ENCODE results near the gene MAP3K5. TPM values are rescaled to one million over a fixed set of nuclear protein-coding genes. Genes with fewer than 3 reads are reported as not detected.

Gene MAP3K5
- total RNA-seq, 1 donor from 2014 or later, result 31.2 TPM

- H3K27me3 ChIP-seq, result no peaks in the 10 kb centered on the region
- no peak overlapping the region for H3K27ac ChIP-seq
- intact Hi-C loops (cut with DNase I), result no loop called here
- DNase-seq (ENCODE audit: extremely low spot score in 2 of 2), result no peak
- TF ChIP-seq CTCF (IDR thresholded peaks at IDR 0.05) (no peak), POLR2AphosphoS5 (IDR thresholded peaks at IDR 0.05; ENCODE audit: insufficient read depth in 1 of 2, low read depth in 1 of 2) (no peak), POLR2A (IDR thresholded peaks at IDR 0.05) (no peak)
- H3K36me3 ChIP-seq, result no peaks in the 10 kb centered on the region
- peaks cover 78% of the 10 kb centered on the region for H3K4me1 ChIP-seq
- H3K4me3 ChIP-seq, result no peak overlapping the region
- H3K9me3 ChIP-seq, result no peaks in the 10 kb centered on the region
These were observed 5.6 kb downstream of the MAP3K5 start for GRCh38 chr6:136786658-136787057.

GRCh38 chr6:136784910-136785746 lies 7.1 kb downstream of the MAP3K5 start:
- Histone ChIP-seq H3K4me3 (no peak overlapping the region), H3K36me3 (no peaks in the 10 kb centered on the region), H3K4me1 (peaks cover 76% of the 10 kb centered on the region), H3K9me3 (no peaks in the 10 kb centered on the region), H3K27ac (no peak overlapping the region), H3K27me3 (no peaks in the 10 kb centered on the region)
- intact Hi-C loops (cut with DNase I), result no loop called here
- DNase-seq (ENCODE audit: extremely low spot score in 2 of 2), result no peak
- TF ChIP-seq POLR2A (IDR thresholded peaks at IDR 0.05), result no peak

- Histone ChIP-seq H3K36me3 (no peaks in the 10 kb centered on the region), H3K4me1 (peaks cover 73% of the 10 kb centered on the region), H3K4me3 (no peak overlapping the region), H3K9me3 (no peaks in the 10 kb centered on the region), H3K27me3 (no peaks in the 10 kb centered on the region), H3K27ac (no peak overlapping the region)
- DNase-seq (ENCODE audit: extremely low spot score in 2 of 2), result no peak
- intact Hi-C loops (cut with DNase I), result no loop called here
- no peak for TF ChIP-seq POLR2AphosphoS5 (IDR thresholded peaks at IDR 0.05; ENCODE audit: insufficient read depth in 1 of 2, low read depth in 1 of 2)
These were observed 8.0 kb downstream of the MAP3K5 start for GRCh38 chr6:136784271-136784664.

GRCh38 chr6:136783495-136784270 lies 8.6 kb downstream of the MAP3K5 start:
- Histone ChIP-seq H3K4me3 (no peak overlapping the region), H3K36me3 (no peaks in the 10 kb centered on the region), H3K27ac (no peak overlapping the region), H3K9me3 (no peaks in the 10 kb centered on the region), H3K27me3 (no peaks in the 10 kb centered on the region), H3K4me1 (peaks cover 67% of the 10 kb centered on the region)
- TF ChIP-seq POLR2AphosphoS5 (IDR thresholded peaks at IDR 0.05; ENCODE audit: insufficient read depth in 1 of 2, low read depth in 1 of 2), result no peak
- no peak for TF ChIP-seq POLR2A (IDR thresholded peaks at IDR 0.05)
- no peak for DNase-seq (ENCODE audit: extremely low spot score in 2 of 2)
- intact Hi-C loops (cut with DNase I), result no loop called here

GRCh38 chr6:136783021-136783420 lies 9.3 kb downstream of the MAP3K5 start:
- H3K4me3 ChIP-seq, result no peak overlapping the region
- no peak overlapping the region for H3K27ac ChIP-seq
- H3K27me3 ChIP-seq, result no peaks in the 10 kb centered on the region
- intact Hi-C loops (cut with DNase I), result no loop called here
- H3K36me3 ChIP-seq, result no peaks in the 10 kb centered on the region
- peaks cover 60% of the 10 kb centered on the region for H3K4me1 ChIP-seq
- H3K9me3 ChIP-seq, result no peaks in the 10 kb centered on the region
- TF ChIP-seq CTCF (IDR thresholded peaks at IDR 0.05) (no peak), POLR2AphosphoS5 (IDR thresholded peaks at IDR 0.05; ENCODE audit: insufficient read depth in 1 of 2, low read depth in 1 of 2) (no peak), POLR2A (IDR thresholded peaks at IDR 0.05) (no peak)
- no peak for DNase-seq (ENCODE audit: extremely low spot score in 2 of 2)

- intact Hi-C loops (cut with DNase I), result no loop called here
These were observed 10.1 kb downstream of the MAP3K5 start for GRCh38 chr6:136782021-136782770.

More at GRCh38 chr6:136782021-136782770, 10.1 kb downstream of the MAP3K5 start:
- no peak overlapping the region for H3K27ac ChIP-seq
- H3K4me3 ChIP-seq, result no peak overlapping the region
- no peaks in the 10 kb centered on the region for H3K27me3 ChIP-seq
- peaks cover 53% of the 10 kb centered on the region for H3K4me1 ChIP-seq
- no peaks in the 10 kb centered on the region for H3K36me3 ChIP-seq
- TF ChIP-seq POLR2AphosphoS5 (IDR thresholded peaks at IDR 0.05; ENCODE audit: insufficient read depth in 1 of 2, low read depth in 1 of 2), result peak in 1 of 2 donors; percentile 61
- TF ChIP-seq CTCF (IDR thresholded peaks at IDR 0.05), result no peak
- no peak for TF ChIP-seq POLR2A (IDR thresholded peaks at IDR 0.05)
- DNase-seq (ENCODE audit: extremely low spot score in 2 of 2), result no peak
- H3K9me3 ChIP-seq, result no peaks in the 10 kb centered on the region

Measured in vagina (tissue), 2 donors.